GM11168 (cell line): Measurements from ENCODE around the gene MCFD2.
"Not testable (repeated sequence)": the region's sequence is repeated elsewhere in the genome, so short reads cannot be mapped to it uniquely, and the experiment has no call there.

Source experiments
- in situ Hi-C: fragments of 300-500 bp; cut with MboI; formaldehyde crosslinking; loops from one replicate; pipeline ENCODE4 v1.12.0; 2022; ENCODE audit warnings: low sequenced_read_pairs; ENCODE audit not compliant: unreplicated experiment

The MCFD2 gene

DNA sequence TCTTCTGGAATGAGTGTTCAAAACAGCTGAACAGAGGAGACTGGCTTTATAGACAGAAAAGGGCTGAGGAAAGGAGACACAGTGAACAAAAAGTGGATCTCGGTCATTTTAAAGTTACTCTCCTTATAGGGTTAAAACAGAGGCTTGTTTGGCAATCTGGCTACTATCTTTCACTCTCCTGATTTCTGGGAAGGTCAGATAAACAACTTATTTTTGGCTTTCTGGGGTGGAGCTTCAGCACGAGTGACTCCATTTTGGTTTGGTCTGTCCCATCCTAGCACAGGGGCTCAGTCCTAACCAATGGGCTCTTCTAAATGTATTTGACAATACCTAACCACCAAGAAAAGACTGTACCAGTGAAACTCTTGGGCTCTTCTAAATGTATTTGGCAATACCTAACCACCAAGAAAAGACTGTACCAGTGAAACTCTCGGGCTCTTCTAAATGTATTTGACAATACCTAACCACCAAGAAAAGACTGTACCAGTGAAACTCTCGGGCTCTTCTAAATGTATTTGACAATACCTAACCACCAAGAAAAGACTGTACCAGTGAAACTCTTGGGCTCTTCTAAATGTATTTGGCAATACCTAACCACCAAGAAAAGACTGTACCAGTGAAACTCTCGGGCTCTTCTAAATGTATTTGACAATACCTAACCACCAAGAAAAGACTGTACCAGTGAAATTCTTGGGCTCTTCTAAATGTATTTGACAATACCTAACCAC is 39.5 kb downstream of the MCFD2 start:
- in situ Hi-C loops, result not testable (repeated sequence)

DNA sequence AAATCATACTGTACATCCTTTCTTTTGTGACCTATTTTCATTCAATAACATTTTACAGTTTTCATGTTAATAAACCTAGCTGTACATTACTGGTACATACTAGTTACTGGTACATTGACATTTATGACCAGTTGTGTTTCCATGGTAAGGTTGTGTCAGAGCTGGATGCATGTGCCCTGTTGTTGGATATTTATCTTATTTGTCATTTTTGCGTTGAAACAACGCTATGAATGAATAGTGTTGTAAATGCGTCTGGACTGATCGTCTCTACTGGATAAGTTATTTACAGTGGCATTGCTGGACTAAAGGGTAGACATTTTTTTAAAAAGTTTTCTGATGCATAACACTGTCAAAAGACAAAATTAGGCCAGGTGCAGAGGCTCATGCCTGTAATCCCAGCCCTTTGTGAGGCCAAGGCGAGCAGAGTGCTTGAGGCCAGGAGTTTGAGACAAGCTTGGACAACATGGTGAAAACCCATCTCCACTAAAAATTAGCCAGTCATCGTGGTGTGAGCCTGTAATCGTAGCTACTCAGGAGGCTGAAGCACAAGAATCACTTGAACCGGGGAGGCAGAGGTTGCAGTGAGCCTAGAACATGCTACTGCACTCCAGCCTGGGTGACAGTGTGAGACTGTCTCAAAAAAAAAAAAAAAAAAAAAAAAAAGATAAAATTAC is 40.2 kb downstream of the MCFD2 start:
- in situ Hi-C loops, result no loop called here

DNA sequence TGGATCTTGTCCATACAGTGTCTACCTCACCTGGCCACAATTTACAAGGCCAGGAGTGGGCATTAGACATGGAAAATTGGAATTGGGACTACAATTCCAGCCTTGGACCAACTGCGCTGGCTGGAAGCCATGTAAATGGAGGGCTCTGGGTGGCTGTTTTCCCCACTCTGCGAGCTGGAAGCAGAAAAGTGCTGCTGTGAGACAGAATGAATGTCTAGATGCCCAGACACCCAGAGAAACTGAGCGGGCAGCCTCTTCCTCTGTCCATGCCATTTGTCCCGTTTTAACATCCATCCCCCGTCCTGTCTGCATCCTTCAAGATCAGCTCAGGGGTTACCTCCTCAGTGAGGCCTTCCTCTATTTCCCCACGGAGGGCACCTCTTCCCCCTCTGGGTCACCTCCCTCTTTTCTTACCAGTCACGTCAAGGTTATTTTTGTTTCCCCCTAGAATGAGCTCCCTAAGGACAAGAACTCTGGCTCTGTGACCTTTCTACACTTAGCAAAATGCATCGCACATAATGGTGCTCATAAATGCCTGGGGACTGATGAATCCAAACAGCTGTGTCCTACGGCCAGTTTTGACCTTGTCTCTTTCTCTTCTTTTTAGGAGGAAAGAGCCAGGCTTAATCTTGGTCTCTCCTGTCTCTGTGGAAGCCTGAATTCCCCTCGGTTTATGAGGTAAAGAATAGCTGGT is 41.2 kb downstream of the MCFD2 start:
- in situ Hi-C loops, result no loop called here

DNA sequence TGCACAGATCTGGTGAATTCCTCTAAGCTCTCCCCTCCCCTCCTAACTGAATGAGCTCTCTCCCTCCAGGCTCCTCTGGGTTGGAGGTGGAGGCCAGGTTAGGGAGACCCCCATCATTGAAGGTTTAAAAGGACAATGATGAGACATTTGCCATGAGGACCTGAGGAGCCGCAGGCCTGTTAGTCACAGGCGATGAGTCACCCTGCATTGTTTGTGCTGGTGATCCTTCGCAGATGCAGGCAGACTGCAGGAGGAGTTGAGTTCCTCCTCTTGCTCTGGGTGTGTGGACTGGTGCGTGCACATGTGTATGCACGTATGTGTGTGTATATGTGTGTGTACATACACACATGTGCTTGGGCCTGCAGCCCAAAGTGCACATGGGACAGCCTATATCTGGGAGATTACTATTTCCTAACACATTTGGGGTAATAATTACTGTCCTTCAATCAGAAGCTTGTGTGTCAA is 42.0 kb downstream of the MCFD2 start:
- in situ Hi-C loops, result no loop called here

- in situ Hi-C loops, result no loop called here
These were observed 42.6 kb downstream of the MCFD2 start for GRCh38 chr2:46872902-46873603.

GRCh38 chr2:46871976-46872381 is 43.6 kb downstream of the MCFD2 start:
- in situ Hi-C loops, result no loop called here

GRCh38 chr2:46870051-46870839 is 45.4 kb downstream of the MCFD2 start:
- in situ Hi-C loops, result no loop called here

DNA sequence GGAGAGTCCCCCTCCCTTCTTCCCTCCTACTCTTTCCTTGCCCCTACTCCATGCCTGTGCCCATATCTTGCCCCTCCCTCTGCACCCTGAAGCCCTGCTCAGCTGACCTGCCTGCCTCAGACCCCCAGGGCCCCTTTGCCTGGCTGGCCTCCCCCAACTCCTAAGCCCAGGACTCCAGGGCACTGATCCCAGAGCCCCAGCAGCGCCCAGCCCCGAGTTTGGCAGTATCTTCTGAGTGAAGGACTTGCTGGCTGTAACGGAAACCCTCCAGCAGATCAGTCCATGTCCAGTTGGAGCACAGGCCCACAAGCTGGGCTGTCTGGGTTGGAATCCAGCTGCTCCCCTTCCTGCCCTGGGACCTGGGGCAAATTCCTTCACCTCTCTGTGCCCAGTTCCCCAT is 46.0 kb downstream of the MCFD2 start:
- in situ Hi-C loops, result no loop called here

GRCh38 chr2:46866770-46867246 is 48.8 kb downstream of the MCFD2 start:
- in situ Hi-C loops, result no loop called here

GRCh38 chr2:46865181-46865970 is 50.2 kb downstream of the MCFD2 start:
- in situ Hi-C loops, result no loop called here

- in situ Hi-C loops, result no loop called here
These were observed 51.7 kb downstream of the MCFD2 start for GRCh38 chr2:46863882-46864281.

GRCh38 chr2:46862514-46862913 is 53.1 kb downstream of the MCFD2 start:
- in situ Hi-C loops, result no loop called here

- in situ Hi-C loops, result no loop called here
These were observed 53.7 kb downstream of the MCFD2 start for GRCh38 chr2:46861916-46862315.

- in situ Hi-C loops, result no loop called here
These were observed 56.1 kb downstream of the MCFD2 start for GRCh38 chr2:46859482-46859881.

DNA sequence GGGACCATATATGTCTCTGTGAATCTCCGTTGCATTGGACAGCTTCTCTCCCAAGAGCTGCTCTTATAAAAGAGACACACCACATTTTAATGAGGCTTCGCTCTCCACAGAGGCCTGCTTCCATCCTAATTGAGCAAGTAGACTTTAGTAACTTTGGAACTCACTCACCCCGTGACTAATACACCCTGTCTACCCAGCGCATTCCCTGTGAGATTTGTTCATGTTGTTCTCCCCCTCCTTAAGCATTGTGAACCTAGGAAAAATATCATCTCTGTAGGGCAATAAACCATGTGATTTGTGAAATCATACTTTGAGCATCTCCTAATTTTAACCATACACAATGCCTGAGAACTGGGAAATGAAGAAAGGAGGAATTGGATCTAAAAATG is 56.9 kb downstream of the MCFD2 start:
- in situ Hi-C loops, result no loop called here

DNA sequence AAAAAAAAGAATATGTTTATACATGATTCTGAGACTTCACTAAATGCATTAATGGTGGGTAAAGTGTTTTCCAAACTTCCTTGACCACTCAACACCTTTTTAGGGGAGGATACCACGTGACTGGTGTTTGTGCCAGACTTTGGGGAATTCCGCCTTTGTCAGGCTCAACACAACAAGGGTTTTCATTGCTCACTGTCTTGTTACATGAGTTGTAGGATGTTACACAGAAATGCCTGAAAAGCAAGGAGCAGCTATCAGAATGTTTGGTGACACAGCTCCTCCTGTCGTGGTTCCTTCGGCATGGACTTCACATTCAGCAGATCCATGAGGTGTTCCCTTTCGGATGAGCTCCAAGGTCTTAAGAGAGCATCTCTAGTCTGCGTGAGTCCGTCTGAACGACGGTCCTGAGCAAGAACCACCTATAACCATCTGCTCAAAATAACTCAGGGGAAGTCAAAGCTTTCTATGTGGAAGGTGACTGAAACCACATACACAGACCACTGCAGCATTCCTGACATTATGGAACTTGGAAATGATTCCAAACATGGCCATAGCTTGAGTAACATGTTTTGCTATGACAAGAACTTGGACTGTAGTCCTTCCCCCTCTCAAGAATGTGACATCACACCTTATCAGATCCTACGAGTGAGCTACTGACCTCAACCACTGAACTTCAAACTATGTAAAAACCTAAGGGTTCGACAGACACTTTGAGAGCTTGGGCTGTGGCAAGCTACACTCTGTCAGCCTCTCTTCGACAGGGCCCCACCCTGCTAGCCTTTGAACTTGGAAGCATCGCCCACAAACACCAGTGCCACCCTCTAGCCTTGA is 57.5 kb downstream of the MCFD2 start:
- in situ Hi-C loops, result no loop called here

- in situ Hi-C loops, result no loop called here
These were observed 59.3 kb downstream of the MCFD2 start for GRCh38 chr2:46856336-46856735.

GRCh38 chr2:46855805-46856204 is 59.8 kb downstream of the MCFD2 start:
- in situ Hi-C loops, result no loop called here
